GM12878 (cell line): ENCODE measurements around the gene ATL3.

Experiments
- BRCA1 ChIP-seq: IDR thresholded peaks from 2 replicates; pipeline ENCODE4 v1.6.1; 2011; ENCODE audit warnings: low read depth, low read length, improper control_type of control experiment
- CBFB ChIP-seq: IDR thresholded peaks from 2 replicates; pipeline ENCODE4 v1.6.1; 2016; ENCODE audit warnings: antibody characterized with exemption, low read depth
- CEBPB ChIP-seq, 2 experiments: fragments of 150-350 bp in 1 of 2; IDR thresholded peaks; 2 replicates each; pipeline ENCODE4 v1.6.1; 2012 to 2014; ENCODE audit warnings: low read depth in 2 of 2, low read length in 2 of 2, borderline replicate concordance in 1 of 2, inconsistent platforms in 1 of 2
- CTCF ChIP-seq, 3 experiments: IDR thresholded peaks in 2 of 3; conservative IDR thresholded peaks in 1 of 3; 2 replicates each; pipeline ENCODE4 v1.5.1; 2011; ENCODE audit warnings: low read depth in 3 of 3, low read length in 3 of 3, mild to moderate bottlenecking in 3 of 3, control low read depth in 2 of 3, moderate library complexity in 2 of 3, inconsistent platforms in 1 of 3, mixed read lengths in 1 of 3; ENCODE audit not compliant: control insufficient read depth in 2 of 3, insufficient read depth in 1 of 3; ENCODE audit errors: extremely low read depth in 1 of 3
- EGR1 ChIP-seq, 2 experiments: IDR thresholded peaks; 1 replicate in 1 of 2; 2 replicates in 1 of 2; pipeline ENCODE4 v1.6.1; 2011 to 2012; ENCODE audit warnings: low read depth in 2 of 2, low read length in 2 of 2, borderline replicate concordance in 1 of 2, mild to moderate bottlenecking in 1 of 2, moderate library complexity in 1 of 2
- FOXM1 ChIP-seq: IDR thresholded peaks from 2 replicates; pipeline ENCODE4 v1.6.1; 2012; ENCODE audit warnings: low read depth, mild to moderate bottlenecking, inconsistent platforms, low read length, moderate library complexity
- PBX3 ChIP-seq: IDR thresholded peaks from 2 replicates; pipeline ENCODE4 v1.6.1; 2011; ENCODE audit warnings: mild to moderate bottlenecking, low read depth, low read length, moderate library complexity; ENCODE audit not compliant: insufficient replicate concordance
- REST ChIP-seq: IDR thresholded peaks from 2 replicates; pipeline ENCODE4 v1.6.1; 2012; ENCODE audit warnings: mild to moderate bottlenecking, low read depth, low read length
- YY1 ChIP-seq: IDR thresholded peaks from 2 replicates; pipeline ENCODE4 v1.6.1; 2011; ENCODE audit warnings: low read depth, mild to moderate bottlenecking, low read length
- ZZZ3 ChIP-seq: IDR thresholded peaks from 2 replicates; pipeline ENCODE4 v1.6.1; 2011; ENCODE audit warnings: low read depth; ENCODE audit not compliant: control insufficient read depth, insufficient read length
- TF ChIP-seq, protein P1 (sequence below): IDR thresholded peaks from 2 replicates; pipeline ENCODE4 v1.6.1; 2011; ENCODE audit warnings: borderline replicate concordance, low read depth, mild to moderate bottlenecking, moderate library complexity, mixed read lengths, low read length; ENCODE audit not compliant: insufficient read depth; ENCODE audit errors: extremely low read length

DNA sequence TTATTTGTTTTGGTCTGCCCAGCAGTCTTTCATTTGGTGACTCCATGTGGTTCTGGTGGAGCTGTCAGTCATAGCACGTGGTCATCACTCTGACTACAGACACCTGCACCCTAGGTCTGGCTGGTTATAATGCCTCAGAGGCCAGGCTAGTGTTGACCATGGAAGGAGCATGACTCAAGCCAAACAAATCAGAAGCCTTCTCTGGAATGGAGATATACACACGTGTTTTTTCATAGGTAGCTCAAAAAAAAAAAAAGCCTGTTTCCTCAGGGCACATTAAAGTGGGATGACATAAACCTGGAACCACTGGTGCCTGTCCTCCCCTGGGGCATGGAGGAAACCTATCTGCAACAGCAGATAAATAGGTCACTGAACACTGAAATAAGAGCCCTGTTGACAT lies 48.9 kb downstream of the ATL3 start:
- TF ChIP-seq ZZZ3 (no peak), FOXM1 (no peak), CEBPB (IDR thresholded peaks at IDR 0.05; ENCODE audit: borderline replicate concordance in 1 of 2, low read depth in 2 of 2, low read length in 2 of 2) (no peak), EGR1 (IDR thresholded peaks at IDR 0.05; ENCODE audit: borderline replicate concordance in 1 of 2, low read depth in 2 of 2, low read length in 2 of 2) (no peak), PBX3 (no peak), BRCA1 (no peak), CTCF (IDR thresholded peaks at IDR 0.05 in 2 of 3, conservative IDR thresholded peaks at IDR 0.05 in 1 of 3; ENCODE audit: control insufficient read depth in 2 of 3, extremely low read depth in 1 of 3, insufficient read depth in 1 of 3, low read depth in 3 of 3, low read length in 3 of 3) (no peak), YY1 (no peak), REST (no peak), CBFB (no peak)
- TF ChIP-seq, protein P1, sequence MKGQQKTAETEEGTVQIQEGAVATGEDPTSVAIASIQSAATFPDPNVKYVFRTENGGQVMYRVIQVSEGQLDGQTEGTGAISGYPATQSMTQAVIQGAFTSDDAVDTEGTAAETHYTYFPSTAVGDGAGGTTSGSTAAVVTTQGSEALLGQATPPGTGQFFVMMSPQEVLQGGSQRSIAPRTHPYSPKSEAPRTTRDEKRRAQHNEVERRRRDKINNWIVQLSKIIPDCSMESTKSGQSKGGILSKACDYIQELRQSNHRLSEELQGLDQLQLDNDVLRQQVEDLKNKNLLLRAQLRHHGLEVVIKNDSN: no peak
